DMS 273 treated with DMSO at 0.1 percent for 48 hours (cell line): ENCODE measurements around the gene NLRC3.
"Not testable (repeated sequence)": the region's sequence is repeated elsewhere in the genome, so short reads cannot be mapped to it uniquely, and the experiment has no call there.

Experiments
- DNase-seq: peaks from one replicate; lab custom pipeline; 2025; lab: John Stamatoyannopoulos, UW

NLRC3 gene

DNA sequence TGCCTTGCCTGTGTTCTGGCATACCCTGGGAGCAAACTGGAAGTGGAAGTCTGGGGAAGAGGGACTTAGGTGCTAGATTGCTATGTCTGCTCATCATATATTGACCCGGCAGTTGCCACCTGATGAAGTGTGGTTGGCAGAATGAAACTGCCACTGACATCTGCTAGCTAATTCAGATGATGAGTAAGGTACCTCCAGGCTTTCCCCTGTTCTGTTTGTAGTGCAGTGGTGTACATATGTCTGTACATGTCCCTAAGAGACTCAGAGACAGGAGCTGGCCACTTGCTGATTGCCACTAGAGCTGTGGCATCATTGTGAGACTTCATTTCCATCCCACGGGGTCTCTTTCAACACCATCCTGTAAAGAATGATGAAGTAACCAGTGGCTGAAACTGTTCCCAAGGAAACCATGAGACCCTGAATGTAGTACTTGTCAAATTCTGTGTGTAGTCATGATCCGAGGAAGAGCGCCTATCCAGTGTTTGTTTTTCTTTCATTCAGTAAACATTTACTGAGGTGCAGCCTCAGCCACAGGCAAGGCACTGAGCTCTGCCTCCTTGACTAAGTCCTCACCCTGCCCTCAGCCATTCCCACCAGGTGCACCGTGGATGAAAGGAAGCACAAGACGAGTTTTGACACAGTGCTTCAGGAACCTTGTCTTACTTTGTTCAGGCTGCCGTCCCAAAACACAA is 63.2 kb downstream of the NLRC3 start:
- no peak for DNase-seq

DNA sequence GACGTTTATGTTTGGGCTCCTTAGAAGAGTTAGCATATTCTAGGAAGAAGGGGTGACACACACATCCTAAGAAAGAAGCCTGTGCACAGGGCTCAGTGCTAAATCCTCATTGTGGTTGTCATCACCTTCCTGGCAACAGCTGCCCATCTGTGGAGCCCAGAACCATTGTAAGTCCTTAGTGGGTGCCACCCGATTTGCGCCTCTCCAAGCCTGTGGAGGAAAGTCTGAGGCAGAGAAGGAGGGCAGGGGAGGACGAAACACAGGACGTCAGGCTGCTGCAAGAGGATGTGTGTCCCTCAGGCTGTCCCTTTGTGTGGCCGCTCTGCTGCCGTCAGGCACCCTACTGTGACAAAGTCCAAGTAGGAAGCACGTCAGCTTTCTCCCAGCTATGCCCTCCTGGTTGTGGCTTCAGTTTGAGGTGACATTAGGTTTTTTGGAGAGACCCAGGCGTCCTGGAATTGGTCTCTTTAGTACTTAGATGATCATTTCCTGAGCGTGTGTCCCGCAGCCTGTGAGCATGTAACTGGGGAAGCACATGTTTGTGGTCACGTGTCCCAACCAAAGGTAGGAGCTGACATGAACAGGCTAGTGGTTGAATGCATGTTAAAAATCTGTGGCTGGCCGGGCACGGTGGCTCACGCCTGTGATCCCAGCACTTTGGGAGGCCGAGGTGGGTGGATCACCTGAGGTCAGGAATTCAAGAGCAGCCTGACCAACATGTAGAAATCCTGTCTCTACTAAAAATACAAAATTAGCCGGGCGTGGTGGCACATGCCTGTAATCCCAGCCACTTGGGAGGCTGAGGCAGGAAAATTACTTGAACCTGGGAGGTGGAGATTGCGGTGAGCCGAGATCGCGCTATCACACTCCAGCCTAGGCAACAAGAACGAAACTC is 65.7 kb downstream of the NLRC3 start:
- DNase-seq, result no peak

DNA sequence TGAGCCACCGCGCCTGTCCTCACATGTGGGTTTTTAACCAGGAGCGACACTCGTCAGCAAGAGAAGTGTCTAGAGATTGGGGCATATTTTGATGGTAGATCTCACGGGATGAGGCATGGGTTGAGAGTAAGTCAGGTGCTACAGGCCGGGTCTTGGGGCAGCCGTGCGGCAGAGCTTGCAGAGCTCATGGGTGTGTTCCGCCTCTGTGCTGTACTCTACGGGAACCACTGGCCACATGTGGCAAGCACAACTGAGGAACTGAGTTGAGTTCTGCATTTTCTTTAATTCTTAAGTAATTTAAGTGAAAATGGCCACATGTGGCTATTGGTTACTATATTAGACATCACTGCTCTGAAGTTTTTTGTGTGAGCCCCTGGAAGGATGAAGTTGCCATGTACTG is 66.8 kb downstream of the NLRC3 start:
- no peak for DNase-seq

DNA sequence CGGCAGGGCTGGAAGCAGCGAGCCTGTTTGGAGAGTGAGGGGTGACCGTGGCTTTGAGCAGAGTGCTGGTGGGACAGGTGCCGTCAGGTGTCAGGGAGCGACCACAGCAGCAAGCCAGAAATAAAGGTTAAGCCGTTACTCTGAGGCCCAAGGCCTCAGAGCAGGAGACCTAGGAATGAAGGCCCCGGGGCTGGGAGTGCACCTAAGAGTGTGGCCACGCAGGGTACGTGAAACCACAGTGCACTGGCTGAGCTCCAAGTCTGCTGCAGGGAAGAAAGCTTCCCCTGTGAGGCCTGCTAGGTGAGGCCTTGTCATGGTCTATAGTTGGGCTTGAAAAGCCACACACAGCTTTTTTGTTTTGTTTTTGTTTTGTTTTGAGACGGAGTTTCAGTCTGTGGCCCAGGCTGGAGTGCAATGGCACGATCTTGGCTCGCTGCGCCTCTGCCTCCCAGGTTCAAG is 67.7 kb downstream of the NLRC3 start:
- no peak for DNase-seq

DNA sequence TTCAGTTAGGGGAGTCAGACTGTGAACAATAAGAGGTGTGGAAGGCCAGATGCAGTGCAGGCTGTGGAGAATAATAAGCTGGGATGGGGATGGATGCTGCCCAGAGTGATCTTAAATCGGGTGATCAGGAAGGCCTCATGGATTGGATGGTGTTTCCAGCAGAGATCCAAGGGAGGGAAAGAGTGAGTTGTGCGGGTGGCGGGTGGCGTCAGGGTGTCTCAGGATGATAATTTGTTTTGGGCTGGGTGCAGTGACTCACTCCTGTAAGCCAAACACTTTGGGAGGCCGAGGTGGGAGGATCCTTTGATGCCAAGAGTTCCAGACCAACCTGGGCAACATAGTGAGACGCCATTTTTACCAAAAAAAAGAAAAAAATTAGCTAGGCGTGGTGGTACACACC is 68.5 kb downstream of the NLRC3 start:
- DNase-seq, result no peak

DNA sequence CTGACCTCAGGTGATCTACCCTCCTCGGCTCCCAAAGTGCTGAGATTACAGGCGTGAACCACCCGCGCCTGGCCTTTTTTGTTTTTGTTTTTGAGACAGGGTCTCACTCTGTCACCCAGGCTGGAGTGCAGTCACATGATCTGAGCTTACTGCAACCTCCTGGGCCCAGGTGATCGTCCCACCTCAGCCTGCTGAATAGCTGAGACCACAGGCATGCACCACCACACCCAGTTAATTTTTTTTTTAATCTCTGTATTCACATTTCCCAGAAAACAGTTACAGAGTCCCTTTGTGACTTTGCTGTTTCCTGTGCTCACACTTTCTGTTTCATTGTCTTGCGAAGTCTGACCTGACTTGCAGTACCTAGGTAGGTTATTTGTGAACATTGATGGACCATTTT is 73.7 kb downstream of the NLRC3 start:
- no peak for DNase-seq

DNA sequence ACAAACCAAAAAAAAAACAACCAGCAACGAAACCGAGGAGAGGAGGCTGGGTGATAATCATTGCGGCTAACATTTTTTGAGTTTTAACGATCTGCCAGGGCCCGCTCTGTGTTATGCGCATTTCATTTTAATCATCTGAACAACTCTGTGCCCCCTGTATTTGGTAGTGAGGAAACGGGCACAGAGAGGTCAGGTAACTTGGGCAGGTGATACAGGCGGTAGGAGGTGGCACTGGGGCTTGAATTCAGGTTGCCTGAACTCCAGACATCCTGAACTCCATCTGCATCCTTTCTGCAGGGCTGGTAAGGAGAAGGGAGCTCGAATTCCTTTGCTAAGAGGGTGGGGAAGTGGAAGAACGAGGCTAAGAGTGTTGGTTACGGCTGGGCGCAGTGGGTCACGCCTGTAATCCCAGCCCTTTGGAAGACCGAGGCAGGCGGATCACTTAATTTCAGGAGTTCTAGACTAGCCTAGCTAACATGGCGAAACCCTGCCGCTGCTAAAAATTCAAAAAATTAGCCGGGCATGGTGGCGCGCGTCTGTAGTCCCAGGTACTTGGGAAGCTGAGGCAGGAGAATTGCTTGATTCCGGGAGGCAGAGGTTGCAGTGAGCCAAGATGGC is 75.3 kb downstream of the NLRC3 start:
- peak; percentile 72 for DNase-seq

DNA sequence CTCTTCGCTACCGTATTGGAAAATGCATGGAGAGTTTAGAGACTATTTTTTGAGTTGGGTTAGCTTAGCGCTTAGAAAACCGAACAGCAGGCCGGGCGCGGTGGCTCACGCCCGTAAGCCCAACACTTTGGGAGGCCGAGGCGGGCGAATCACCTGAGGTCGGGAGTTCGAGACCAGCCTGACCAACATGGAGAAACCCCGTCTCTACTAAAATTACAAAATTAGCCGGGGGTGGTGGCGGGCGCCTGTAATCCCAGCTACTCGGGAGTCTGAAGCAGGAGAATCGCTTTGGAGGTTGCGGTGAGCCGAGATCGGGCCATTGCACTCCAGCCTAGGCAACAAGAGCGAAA is 75.8 kb downstream of the NLRC3 start:
- DNase-seq, result not testable (repeated sequence)

DNA sequence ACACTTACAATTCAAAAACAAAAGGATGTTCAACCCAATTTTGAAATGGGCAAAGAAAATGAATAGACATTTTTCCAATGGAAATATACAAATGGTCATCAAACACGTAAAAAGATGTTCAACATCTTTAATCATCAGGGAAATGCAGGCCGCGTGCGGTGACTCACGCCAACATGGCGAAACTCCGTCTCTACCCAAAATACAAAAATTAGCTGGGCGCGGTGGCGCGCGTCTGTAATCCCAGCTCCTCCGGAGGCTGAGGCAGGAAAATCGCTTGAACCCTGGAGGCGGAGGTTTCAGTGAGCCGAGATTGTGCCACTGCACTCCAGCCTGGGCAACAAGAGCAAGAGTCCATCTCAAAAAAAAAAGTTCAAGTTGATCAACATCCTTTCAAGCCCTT is 78.2 kb downstream of the NLRC3 start:
- no peak for DNase-seq

DNA sequence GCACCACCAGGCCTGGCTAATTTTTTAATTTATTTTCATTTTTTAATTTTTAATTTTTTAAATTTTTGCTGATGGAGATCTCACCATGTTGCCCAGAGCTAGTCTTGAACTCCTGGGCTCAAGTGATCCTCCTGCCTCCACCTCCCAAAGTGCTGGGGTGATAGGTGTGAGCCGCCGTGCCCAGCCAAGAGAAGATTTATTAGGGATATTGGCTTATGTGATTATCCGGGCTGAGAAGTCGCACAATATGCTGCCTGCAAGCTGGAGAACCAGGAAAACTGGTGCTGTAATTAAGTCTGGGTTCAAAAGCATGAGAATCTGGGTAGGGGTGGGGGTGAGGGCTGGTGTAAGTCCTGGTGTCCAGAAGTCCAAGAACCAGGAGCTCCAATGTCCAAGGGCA is 79.4 kb downstream of the NLRC3 start:
- no peak for DNase-seq

DNA sequence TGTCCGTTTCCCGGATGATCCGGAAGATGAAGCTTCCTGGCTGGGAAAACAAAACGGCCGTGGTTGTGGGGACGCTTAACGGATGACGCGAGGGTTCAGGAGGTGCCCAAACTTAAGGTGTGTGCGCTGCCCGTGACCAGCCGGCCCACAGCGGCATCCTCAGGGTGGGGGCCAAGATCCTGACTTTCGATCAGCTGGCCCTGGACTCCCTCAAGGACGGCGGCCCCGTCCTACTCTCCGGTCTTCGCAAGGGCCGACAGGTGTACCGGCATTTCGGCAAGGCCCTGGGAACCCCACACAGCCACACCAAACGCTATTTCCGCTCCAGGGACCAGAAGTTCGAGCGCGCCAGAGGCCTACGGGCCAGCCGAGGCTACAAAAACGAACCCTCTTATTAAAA is 80.8 kb downstream of the NLRC3 start:
- DNase-seq, result no peak

DNA sequence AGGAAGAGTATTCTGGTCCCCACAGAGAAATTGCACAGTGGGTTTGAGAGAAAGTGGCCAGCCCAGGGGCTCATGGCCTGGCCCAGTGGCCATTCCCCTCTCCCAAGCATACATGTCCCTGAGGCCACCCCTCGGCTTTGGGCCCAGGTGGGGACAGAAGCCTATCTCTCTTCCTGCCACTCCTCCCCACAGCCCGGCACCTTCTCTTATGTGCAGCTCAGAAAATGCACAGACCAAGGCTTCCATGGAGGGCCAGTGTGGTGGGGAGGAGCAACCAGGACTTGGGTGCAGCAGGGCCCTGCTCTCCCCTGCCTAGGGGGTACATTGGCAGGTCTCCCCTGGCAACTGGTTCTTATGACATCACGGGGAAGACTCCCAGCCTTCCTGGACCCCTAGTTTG is 82.0 kb downstream of the NLRC3 start, which contains the start of gene C16orf90:
Gene C16orf90 (minus strand): TSS at position 314 of the 400 bp plus-strand sequence. CDS start 68 bp downstream, at position 246.
- DNase-seq, result no peak

DNA sequence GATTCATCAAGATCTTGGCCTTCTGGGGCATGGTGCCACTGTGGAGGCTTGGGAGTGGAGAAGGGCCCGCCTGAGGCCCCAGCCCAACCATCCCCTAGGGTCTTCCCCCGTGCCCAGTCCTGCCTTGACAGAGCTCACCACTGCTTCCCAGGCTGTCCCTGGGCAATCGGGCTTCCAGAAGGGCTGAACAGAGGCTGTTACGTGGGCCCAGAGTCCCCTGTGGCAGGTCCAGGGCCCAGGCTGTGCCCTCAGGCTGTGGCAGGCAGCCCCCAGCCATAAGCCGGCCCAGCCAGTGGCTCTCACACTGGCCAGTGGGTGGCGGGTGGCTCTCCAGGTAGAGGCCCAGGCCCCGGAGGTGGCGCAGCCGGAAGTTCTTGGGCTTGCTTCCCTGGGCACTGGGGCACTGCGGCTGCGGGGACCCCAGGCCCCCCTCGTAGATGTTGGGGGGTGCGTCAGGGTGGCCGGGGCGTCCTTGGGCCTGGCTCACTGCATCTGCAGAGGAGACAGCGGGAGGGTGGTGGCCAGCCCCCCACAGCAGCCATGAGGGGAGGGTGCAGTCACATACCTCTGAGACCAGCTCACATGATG is 82.7 kb downstream of the NLRC3 start:
- DNase-seq, result no peak

DNA sequence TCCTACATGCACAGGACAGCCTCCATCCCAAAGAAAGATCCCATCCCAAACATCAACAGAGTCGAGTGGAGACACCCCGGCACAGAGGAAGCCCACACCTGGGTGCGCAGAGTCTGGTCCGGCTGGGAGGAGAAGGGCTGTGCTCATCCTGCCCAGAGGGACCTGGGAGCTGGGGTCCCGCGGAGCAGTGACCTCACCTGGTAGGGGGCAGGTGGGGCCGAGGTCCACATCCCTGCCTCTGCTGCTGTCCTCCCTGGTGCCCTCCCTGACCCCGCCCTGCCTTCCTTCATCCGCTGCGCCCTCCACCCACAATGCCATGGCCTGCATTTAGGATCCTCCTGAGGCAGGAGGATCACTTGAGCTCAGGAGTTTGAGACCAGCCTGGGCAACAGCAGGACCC is 84.8 kb downstream of the NLRC3 start:
- DNase-seq, result no peak

DNA sequence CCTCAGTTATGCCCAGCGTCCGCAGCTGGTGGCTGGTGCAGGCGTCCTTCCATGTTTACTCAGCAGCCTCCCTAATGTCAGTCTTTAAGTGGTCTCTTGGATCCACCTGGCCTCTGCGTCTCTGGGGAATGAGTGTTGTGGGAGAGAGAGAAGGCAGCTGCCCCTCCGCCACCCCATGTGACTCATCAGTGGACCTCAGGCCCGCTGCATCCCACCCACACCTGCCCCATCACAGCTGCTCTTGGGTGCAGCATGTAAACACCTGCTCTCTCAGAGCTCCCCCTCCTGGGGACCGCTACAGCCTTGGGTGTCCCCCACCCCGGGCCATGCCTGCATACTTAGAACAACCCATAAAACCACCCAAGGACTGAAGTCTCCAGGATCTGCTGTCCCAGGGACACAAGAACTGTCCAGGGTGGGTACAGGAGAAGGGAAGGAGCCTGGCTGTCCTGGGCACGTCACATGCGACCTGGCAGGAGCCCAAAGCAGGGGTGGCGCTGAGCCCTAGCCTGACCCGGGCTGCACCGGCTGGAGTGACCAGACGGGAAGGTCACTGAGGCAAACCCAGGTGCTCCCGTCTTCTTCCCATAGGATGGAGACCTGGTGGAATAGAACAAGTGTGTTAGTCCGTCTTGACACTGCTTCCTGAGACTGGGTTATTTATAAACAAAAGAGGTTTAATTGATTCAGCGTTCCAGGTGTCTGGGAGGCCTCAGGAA is 86.1 kb downstream of the NLRC3 start:
- no peak for DNase-seq
